Endothelial cell of umbilical vein (primary cell): Measurements from ENCODE around the gene RBM4B. TPM values are rescaled to one million over a fixed set of nuclear protein-coding genes. Genes with fewer than 3 reads are reported as not detected.

Source experiments
- BruUV-seq: library from RNA; stranded (reverse); fragments of 400-500 nt; replicated peaks from 2 replicates; lab custom pipeline; 2021; lab: Mats Ljungman, UMichigan
- CTCF ChIA-PET: fragments of 300-600, 350-600 bp; sonication (Branson Sonifier 250); formaldehyde crosslinking; loops from one replicate; lab custom pipeline; 2021; ENCODE audit warnings: antibody characterized with exemption, inconsistent platforms; lab: Charles Lee
- POLR2A ChIA-PET: fragments of 300-600, 350-600 bp; sonication (Branson Sonifier 250); formaldehyde crosslinking; loops from one replicate; lab custom pipeline; 2021; ENCODE audit warnings: antibody characterized with exemption, inconsistent platforms; lab: Charles Lee
- DNase-seq: peaks from one replicate; pipeline ENCODE4 v3.0.0-alpha.2; 2011; ENCODE audit warnings: low read depth, low spot score
- FAIRE-seq: peaks from 2 replicates; lab custom pipeline; 2011; peaks lifted over from hg19 to GRCh38; lab: Jason Lieb, UNC
- H2AFZ ChIP-seq: 2 replicates; pipeline ENCODE4 v1.6.0; 2012; ENCODE audit warnings: low read depth, low read length, control low read depth, inconsistent platforms
- H3K27ac ChIP-seq: 2 replicates; pipeline ENCODE4 v1.5.1; 2011; ENCODE audit warnings: low read depth, mild to moderate bottlenecking, control low read depth, low read length, moderate library complexity; ENCODE audit not compliant: insufficient read depth
- H3K27me3 ChIP-seq, 2 experiments: 2 replicates each; pipeline versions ENCODE4 v1.6.0 to v1.6.1; 2011; ENCODE audit warnings: low read length in 2 of 2, mixed read lengths in 1 of 2; ENCODE audit not compliant: control insufficient read depth in 2 of 2, insufficient read depth in 2 of 2
- H3K36me3 ChIP-seq, 2 experiments: 2 replicates in 1 of 2; 3 replicates in 1 of 2; pipeline ENCODE4 v1.5.1; 2011; ENCODE audit warnings: low read length in 2 of 2, mild to moderate bottlenecking in 1 of 2, moderate library complexity in 1 of 2; ENCODE audit not compliant: control insufficient read depth in 2 of 2, insufficient read depth in 2 of 2; ENCODE audit errors: extremely low read depth in 1 of 2
- H3K4me1 ChIP-seq: 3 replicates; pipeline ENCODE4 v1.5.1; 2011; ENCODE audit warnings: mild to moderate bottlenecking, low read length; ENCODE audit not compliant: control insufficient read depth, insufficient read depth; ENCODE audit errors: extremely low read depth
- H3K4me2 ChIP-seq: 2 replicates; pipeline ENCODE4 v1.6.1; 2011; ENCODE audit warnings: low read length, control low read depth, mixed read lengths; ENCODE audit not compliant: insufficient read depth
- H3K4me3 ChIP-seq, 3 experiments: fragments of 200-600 bp in 1 of 3; sonication (generic), shearing (Covaris generic) in 1 of 3; replicated peaks in 1 of 3; 2 replicates each; pipeline ENCODE4 v1.5.1; 2011 to 2016; ENCODE audit warnings: control low read depth in 3 of 3, low read length in 3 of 3, mild to moderate bottlenecking in 2 of 3, inconsistent platforms in 1 of 3, low read depth in 1 of 3, moderate library complexity in 1 of 3; ENCODE audit not compliant: insufficient read depth in 1 of 3
- H3K79me2 ChIP-seq: 2 replicates; pipeline ENCODE4 v1.6.0; 2012; ENCODE audit warnings: low read length, inconsistent platforms; ENCODE audit not compliant: control insufficient read depth, insufficient read depth
- H3K9ac ChIP-seq: replicated peaks from 2 replicates; pipeline ENCODE3; 2011; ENCODE audit warnings: low read length, control low read depth; ENCODE audit not compliant: insufficient read depth; ENCODE audit errors: extremely low read depth
- H3K9me1 ChIP-seq: replicated peaks from 3 replicates; pipeline ENCODE4 v1.6.0; 2011; ENCODE audit warnings: mild to moderate bottlenecking, low read length; ENCODE audit not compliant: control insufficient read depth, insufficient read depth; ENCODE audit errors: extremely low read depth
- H3K9me3 ChIP-seq: replicated peaks from 2 replicates; pipeline ENCODE4 v1.5.1; 2012; ENCODE audit warnings: low read length, inconsistent platforms; ENCODE audit not compliant: control insufficient read depth, insufficient read depth
- H4K20me1 ChIP-seq: replicated peaks from 2 replicates; pipeline ENCODE3; 2011; ENCODE audit warnings: mild to moderate bottlenecking, low read length; ENCODE audit not compliant: control insufficient read depth, insufficient read depth; ENCODE audit errors: extremely low read depth
- GATA2 ChIP-seq: IDR thresholded peaks from 2 replicates; pipeline ENCODE4 v1.7.0; 2011; ENCODE audit warnings: low read depth, mild to moderate bottlenecking, moderate library complexity, mixed read lengths, low read length; ENCODE audit not compliant: insufficient read length, insufficient read depth
- JUN ChIP-seq: IDR thresholded peaks from 2 replicates; pipeline ENCODE4 v1.6.1; 2011; ENCODE audit warnings: borderline replicate concordance, low read depth; ENCODE audit not compliant: insufficient read length, insufficient read depth
- MYC ChIP-seq: IDR thresholded peaks from one replicate; pipeline ENCODE4 v1.6.1; 2011; ENCODE audit warnings: mild to moderate bottlenecking, low read depth, low read length
- dilution Hi-C: fragments of 300-500 bp; cut with MboI; formaldehyde crosslinking; loops from one replicate; pipeline ENCODE4 v1.15.0; 2019; ENCODE audit warnings: low sequenced_read_pairs; ENCODE audit not compliant: extremely low pct_ligation_motif_present
- intact Hi-C: fragments of 100-400 bp; cut with micrococcal nuclease; formaldehyde crosslinking; loops from one replicate; pipeline ENCODE4 v1.10.0; 2022
- polyA plus RNA-seq, 4 experiments: library from polyadenylated mRNA; depleted of rRNA in 3 of 4; stranded (reverse) in 3 of 4; unstranded in 1 of 4; fragments of >200 nt; gene quantifications; 2 replicates each; pipeline versions ENCODE4 v1.2.1 to v1.2.3, GENCODE V29; 2011 to 2012; ENCODE audit warnings: missing spikeins in 1 of 4
- total RNA-seq: library from RNA; stranded (reverse); gene quantifications from 2 replicates; pipeline ENCODE4 v1.2.3, GENCODE V29; 2021
- TF ChIP-seq, protein P1 (sequence below): IDR thresholded peaks from 2 replicates; pipeline ENCODE4 v1.6.1; 2011; ENCODE audit not compliant: insufficient read depth, insufficient read length
- TF ChIP-seq, protein P2 (sequence below), 2 donors: IDR thresholded peaks; 1 replicate in 1 of 2; 2 replicates in 1 of 2; pipeline ENCODE4 v1.5.1; 2011; ENCODE audit warnings: low read length in 2 of 2, mild to moderate bottlenecking in 2 of 2, moderate library complexity in 2 of 2, control low read depth in 1 of 2, inconsistent platforms in 1 of 2, low read depth in 1 of 2; ENCODE audit not compliant: insufficient read depth in 1 of 2; ENCODE audit errors: extremely low read depth in 1 of 2

RBM4B gene
- total and polyA plus RNA-seq, 2 donors (not counting 3 experiments of a cell fraction or from before 2014, with no cell fraction given): 22.2 to 31.2 TPM

DNA sequence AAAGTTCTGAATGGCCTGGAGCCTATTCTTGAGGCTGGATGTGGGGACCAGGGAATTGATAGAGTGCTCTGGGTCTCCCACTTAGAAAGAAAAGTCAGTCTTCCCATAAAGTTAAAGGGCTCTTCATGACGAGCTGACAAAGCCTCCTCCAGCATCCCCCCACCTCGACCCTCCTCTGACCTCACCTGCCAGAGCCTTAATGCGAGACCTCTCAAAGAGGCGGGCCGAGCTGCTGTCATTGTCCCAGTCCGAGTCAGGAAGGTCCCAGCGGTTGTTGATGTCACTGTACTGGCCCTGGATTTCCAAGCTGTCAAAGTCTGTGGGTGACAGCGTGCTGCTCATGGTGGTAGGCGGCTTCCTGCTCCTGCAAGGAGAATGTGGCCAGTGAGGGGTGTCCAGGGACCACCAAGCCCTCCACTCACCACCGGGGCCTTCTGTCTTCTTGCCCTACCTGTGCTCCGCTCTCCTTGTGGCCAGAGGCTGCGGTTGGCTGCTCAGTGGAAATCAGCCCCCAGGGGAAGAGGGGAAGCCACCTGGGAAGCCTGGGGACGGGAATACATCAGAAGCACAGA is 43.3 kb upstream of the RBM4B start:
- H3K9ac ChIP-seq: no peak overlapping the region
- no peaks in the 10 kb centered on the region for H3K27me3 ChIP-seq
- TF ChIP-seq, protein P1, sequence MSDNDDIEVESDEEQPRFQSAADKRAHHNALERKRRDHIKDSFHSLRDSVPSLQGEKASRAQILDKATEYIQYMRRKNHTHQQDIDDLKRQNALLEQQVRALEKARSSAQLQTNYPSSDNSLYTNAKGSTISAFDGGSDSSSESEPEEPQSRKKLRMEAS: no peak
- TF ChIP-seq, protein P2, sequence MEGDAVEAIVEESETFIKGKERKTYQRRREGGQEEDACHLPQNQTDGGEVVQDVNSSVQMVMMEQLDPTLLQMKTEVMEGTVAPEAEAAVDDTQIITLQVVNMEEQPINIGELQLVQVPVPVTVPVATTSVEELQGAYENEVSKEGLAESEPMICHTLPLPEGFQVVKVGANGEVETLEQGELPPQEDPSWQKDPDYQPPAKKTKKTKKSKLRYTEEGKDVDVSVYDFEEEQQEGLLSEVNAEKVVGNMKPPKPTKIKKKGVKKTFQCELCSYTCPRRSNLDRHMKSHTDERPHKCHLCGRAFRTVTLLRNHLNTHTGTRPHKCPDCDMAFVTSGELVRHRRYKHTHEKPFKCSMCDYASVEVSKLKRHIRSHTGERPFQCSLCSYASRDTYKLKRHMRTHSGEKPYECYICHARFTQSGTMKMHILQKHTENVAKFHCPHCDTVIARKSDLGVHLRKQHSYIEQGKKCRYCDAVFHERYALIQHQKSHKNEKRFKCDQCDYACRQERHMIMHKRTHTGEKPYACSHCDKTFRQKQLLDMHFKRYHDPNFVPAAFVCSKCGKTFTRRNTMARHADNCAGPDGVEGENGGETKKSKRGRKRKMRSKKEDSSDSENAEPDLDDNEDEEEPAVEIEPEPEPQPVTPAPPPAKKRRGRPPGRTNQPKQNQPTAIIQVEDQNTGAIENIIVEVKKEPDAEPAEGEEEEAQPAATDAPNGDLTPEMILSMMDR (IDR thresholded peaks at IDR 0.05; ENCODE audit: extremely low read depth in 1 of 2, insufficient read depth in 1 of 2, low read depth in 1 of 2, low read length in 2 of 2): no peak
- TF ChIP-seq JUN: no peak
- no peak for TF ChIP-seq GATA2
- TF ChIP-seq MYC: no peak
- H3K9me1 ChIP-seq: no peaks in the 10 kb centered on the region
- H4K20me1 ChIP-seq: no peaks in the 10 kb centered on the region
- no peak for DNase-seq
- H3K4me1 ChIP-seq: no peaks in the 10 kb centered on the region
- BruUV-seq: no TSS peak
- H3K4me3 ChIP-seq: no peak overlapping the region
- POLR2A ChIA-PET: no interaction called here
- no peaks in the 10 kb centered on the region for H3K79me2 ChIP-seq
- no peaks in the 10 kb centered on the region for H3K9me3 ChIP-seq
- dilution Hi-C loops (no loop called here), intact Hi-C loops (no loop called here)
- H3K4me2 ChIP-seq: no peak overlapping the region
- no peak overlapping the region for H2AFZ ChIP-seq
- no peak overlapping the region for H3K27ac ChIP-seq
- CTCF ChIA-PET: no interaction called here
- FAIRE-seq: no peak
- H3K36me3 ChIP-seq: no peaks in the 10 kb centered on the region
